Neural cell (in vitro differentiated cells): ENCODE measurements around the gene RTN4RL1.

Experiments used
- EP300 ChIP-seq: fragments of 450-650 bp; conservative IDR thresholded peaks from 2 replicates; pipeline ENCODE4 v1.6.1; 2014; ENCODE audit warnings: antibody characterized with exemption, mild to moderate bottlenecking, moderate library complexity; ENCODE audit not compliant: poor library complexity, severe bottlenecking
- EZH2 ChIP-seq: fragments of 200-600, 300-800 bp; shearing (Covaris generic), sonication (generic); IDR thresholded peaks from 2 replicates; pipeline ENCODE4 v1.6.1; 2014; ENCODE audit warnings: antibody characterized with exemption, low read length, borderline replicate concordance, mild to moderate bottlenecking; ENCODE audit not compliant: insufficient read depth, poor library complexity, severe bottlenecking
- MXI1 ChIP-seq: fragments of 450-650 bp; conservative IDR thresholded peaks from 2 replicates; pipeline ENCODE4 v1.6.1; 2014; ENCODE audit warnings: antibody characterized with exemption, mild to moderate bottlenecking; ENCODE audit not compliant: poor library complexity, severe bottlenecking
- POLR2AphosphoS5 ChIP-seq: IDR thresholded peaks from 2 replicates; pipeline ENCODE4 v1.6.1; 2012
- RAD21 ChIP-seq: fragments of 450-650 bp; conservative IDR thresholded peaks from 2 replicates; pipeline ENCODE4 v1.6.1; 2014; ENCODE audit warnings: antibody characterized with exemption, mild to moderate bottlenecking, moderate library complexity
- TAF1 ChIP-seq: IDR thresholded peaks from 2 replicates; pipeline ENCODE4 v1.6.1; 2012; ENCODE audit warnings: low read depth
- TF ChIP-seq, protein P1 (sequence below): fragments of 450-650 bp; IDR thresholded peaks from 2 replicates; pipeline ENCODE4 v1.5.1; 2014; ENCODE audit warnings: antibody characterized with exemption, mild to moderate bottlenecking, moderate library complexity; ENCODE audit not compliant: poor library complexity, severe bottlenecking
- TF ChIP-seq, protein P2 (sequence below): IDR thresholded peaks from 2 replicates; pipeline ENCODE4 v1.6.1; 2012; ENCODE audit warnings: borderline replicate concordance

DNA sequence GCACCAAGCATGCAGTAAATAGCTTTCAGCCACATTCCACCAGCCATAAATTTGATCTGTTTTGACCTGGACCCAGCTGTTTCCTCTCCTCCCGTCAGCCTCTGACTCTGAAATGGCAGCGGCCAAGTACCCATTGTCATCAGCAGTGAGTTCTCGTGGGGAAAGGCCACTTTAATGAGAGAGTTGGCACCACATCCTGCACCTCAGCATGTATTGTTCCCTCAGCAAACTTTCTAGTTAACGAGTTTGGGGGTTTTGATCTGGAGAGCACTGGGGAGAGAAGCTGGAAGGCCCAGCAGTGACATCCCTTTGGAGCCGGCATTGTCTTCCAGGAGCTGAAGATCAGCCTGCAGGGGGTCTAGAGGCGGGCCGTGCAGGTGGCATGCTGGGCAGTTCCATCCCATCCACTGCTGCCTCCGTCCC, 110.5 kb downstream of the RTN4RL1 start:
- no peak for TF ChIP-seq EP300
- no peak for TF ChIP-seq TAF1
- TF ChIP-seq, protein P1, sequence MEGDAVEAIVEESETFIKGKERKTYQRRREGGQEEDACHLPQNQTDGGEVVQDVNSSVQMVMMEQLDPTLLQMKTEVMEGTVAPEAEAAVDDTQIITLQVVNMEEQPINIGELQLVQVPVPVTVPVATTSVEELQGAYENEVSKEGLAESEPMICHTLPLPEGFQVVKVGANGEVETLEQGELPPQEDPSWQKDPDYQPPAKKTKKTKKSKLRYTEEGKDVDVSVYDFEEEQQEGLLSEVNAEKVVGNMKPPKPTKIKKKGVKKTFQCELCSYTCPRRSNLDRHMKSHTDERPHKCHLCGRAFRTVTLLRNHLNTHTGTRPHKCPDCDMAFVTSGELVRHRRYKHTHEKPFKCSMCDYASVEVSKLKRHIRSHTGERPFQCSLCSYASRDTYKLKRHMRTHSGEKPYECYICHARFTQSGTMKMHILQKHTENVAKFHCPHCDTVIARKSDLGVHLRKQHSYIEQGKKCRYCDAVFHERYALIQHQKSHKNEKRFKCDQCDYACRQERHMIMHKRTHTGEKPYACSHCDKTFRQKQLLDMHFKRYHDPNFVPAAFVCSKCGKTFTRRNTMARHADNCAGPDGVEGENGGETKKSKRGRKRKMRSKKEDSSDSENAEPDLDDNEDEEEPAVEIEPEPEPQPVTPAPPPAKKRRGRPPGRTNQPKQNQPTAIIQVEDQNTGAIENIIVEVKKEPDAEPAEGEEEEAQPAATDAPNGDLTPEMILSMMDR, result no peak
- TF ChIP-seq RAD21, result no peak
- no peak for TF ChIP-seq MXI1
- no peak for TF ChIP-seq EZH2
- TF ChIP-seq POLR2AphosphoS5, result no peak
- TF ChIP-seq, protein P2, sequence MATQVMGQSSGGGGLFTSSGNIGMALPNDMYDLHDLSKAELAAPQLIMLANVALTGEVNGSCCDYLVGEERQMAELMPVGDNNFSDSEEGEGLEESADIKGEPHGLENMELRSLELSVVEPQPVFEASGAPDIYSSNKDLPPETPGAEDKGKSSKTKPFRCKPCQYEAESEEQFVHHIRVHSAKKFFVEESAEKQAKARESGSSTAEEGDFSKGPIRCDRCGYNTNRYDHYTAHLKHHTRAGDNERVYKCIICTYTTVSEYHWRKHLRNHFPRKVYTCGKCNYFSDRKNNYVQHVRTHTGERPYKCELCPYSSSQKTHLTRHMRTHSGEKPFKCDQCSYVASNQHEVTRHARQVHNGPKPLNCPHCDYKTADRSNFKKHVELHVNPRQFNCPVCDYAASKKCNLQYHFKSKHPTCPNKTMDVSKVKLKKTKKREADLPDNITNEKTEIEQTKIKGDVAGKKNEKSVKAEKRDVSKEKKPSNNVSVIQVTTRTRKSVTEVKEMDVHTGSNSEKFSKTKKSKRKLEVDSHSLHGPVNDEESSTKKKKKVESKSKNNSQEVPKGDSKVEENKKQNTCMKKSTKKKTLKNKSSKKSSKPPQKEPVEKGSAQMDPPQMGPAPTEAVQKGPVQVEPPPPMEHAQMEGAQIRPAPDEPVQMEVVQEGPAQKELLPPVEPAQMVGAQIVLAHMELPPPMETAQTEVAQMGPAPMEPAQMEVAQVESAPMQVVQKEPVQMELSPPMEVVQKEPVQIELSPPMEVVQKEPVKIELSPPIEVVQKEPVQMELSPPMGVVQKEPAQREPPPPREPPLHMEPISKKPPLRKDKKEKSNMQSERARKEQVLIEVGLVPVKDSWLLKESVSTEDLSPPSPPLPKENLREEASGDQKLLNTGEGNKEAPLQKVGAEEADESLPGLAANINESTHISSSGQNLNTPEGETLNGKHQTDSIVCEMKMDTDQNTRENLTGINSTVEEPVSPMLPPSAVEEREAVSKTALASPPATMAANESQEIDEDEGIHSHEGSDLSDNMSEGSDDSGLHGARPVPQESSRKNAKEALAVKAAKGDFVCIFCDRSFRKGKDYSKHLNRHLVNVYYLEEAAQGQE, result no peak
